Gastrocnemius medialis (tissue), 4 donors: ENCODE data around the gene PSD4. TPM values are rescaled to one million over a fixed set of nuclear protein-coding genes. Genes with fewer than 3 reads are reported as not detected.

Source experiments
- ATAC-seq, 2 donors: fragments of 150-250 bp; one replicate each; pipeline ENCODE4 v1.9.1; 2016
- DNase-seq, 2 donors: peaks; one replicate each; pipeline ENCODE4 v3.0.0-alpha.2; 2019
- H3K27ac ChIP-seq, 4 donors: fragments of 200-600 bp; sonication (generic); 1 replicate in 1 of 4; 2 replicates in 3 of 4; pipeline ENCODE4 v1.5.1; 2016 to 2018; ENCODE audit warnings: mild to moderate bottlenecking in 2 of 4, moderate library complexity in 1 of 4
- H3K27me3 ChIP-seq, 3 donors: fragments of 200-600 bp; sonication (generic) in 2 of 3; 1 replicate in 1 of 3; 2 replicates in 2 of 3; pipeline versions ENCODE4 v1.5.1 to v1.6.0; 2016 to 2019; ENCODE audit warnings: mild to moderate bottlenecking in 1 of 3, moderate library complexity in 1 of 3
- H3K36me3 ChIP-seq, 2 donors: fragments of 200-600 bp; sonication (generic) in 1 of 2; one replicate each; pipeline ENCODE4 v1.5.1; 2017 to 2018
- H3K4me1 ChIP-seq, 2 donors: fragments of 200-600 bp; sonication (generic) in 1 of 2; one replicate each; pipeline ENCODE4 v1.5.1; 2016 to 2017; ENCODE audit warnings: mild to moderate bottlenecking in 2 of 2
- H3K4me3 ChIP-seq, 4 donors: fragments of 200-600 bp; sonication (generic) in 3 of 4; 1 replicate in 1 of 4; 2 replicates in 3 of 4; pipeline ENCODE4 v1.5.1; 2016 to 2019; ENCODE audit warnings: mild to moderate bottlenecking in 2 of 4
- H3K9me3 ChIP-seq, 3 donors: fragments of 200-600 bp; sonication (generic) in 2 of 3; 1 replicate in 1 of 3; 2 replicates in 2 of 3; pipeline ENCODE4 v1.5.1; 2016 to 2019
- CTCF ChIP-seq, 5 experiments: fragments of 450-650 bp in 3 of 5; fragments of 200-600 bp in 2 of 5; sonication (generic) in 2 of 5; IDR thresholded peaks in 4 of 5; conservative IDR thresholded peaks in 1 of 5; 1 replicate in 4 of 5; 2 replicates in 1 of 5; pipeline ENCODE4 v1.5.1; 2016 to 2019; ENCODE audit warnings: antibody characterized with exemption in 5 of 5, mild to moderate bottlenecking in 3 of 5, moderate library complexity in 3 of 5
- POLR2A ChIP-seq, 2 donors: fragments of 450-650 bp; IDR thresholded peaks; one replicate each; pipeline ENCODE4 v1.6.1; 2017; ENCODE audit warnings: antibody characterized with exemption in 2 of 2, mild to moderate bottlenecking in 2 of 2, moderate library complexity in 2 of 2
- in situ Hi-C, 4 donors: fragments of 200-750 bp; cut with MboI; loops; one replicate each; pipeline versions ENCODE4 v1.15.0 to v1.8.0; 2017; ENCODE audit warnings: low sequenced_read_pairs in 4 of 4
- intact Hi-C: fragments of 100-400 bp; cut with DNase I; formaldehyde crosslinking; loops from one replicate; pipeline ENCODE4 v1.15.1; 2023; ENCODE audit warnings: low total_unique reads
- total RNA-seq, 4 donors: library from RNA; depleted of rRNA; stranded (reverse); fragments of >200 nt; gene quantifications; one replicate each; pipeline versions ENCODE4 v1.1.0 to v1.2.3, GENCODE V29; 2016

Gene PSD4
- total RNA-seq, 4 donors from 2014 or later = 0.32 to 1.3 (median 1.2) TPM

GRCh38 chr2:113167115-113167932 lies 6.4 kb upstream of the PSD4 start:
- ATAC-seq (no peak), DNase-seq (no peak)
- TF ChIP-seq POLR2A (IDR thresholded peaks at IDR 0.05) (no peak), CTCF (IDR thresholded peaks at IDR 0.05 in 4 of 5, conservative IDR thresholded peaks at IDR 0.05 in 1 of 5) (no peak)
- Histone ChIP-seq H3K36me3 (no peaks in the 10 kb centered on the region), H3K27me3 (no peaks in the 10 kb centered on the region), H3K4me3 (no peak overlapping the region), H3K27ac (no peak overlapping the region), H3K4me1 (no peaks in the 10 kb centered on the region), H3K9me3 (no peaks in the 10 kb centered on the region)
- in situ Hi-C loops = no loop called here
- intact Hi-C loops = no loop called here

DNA sequence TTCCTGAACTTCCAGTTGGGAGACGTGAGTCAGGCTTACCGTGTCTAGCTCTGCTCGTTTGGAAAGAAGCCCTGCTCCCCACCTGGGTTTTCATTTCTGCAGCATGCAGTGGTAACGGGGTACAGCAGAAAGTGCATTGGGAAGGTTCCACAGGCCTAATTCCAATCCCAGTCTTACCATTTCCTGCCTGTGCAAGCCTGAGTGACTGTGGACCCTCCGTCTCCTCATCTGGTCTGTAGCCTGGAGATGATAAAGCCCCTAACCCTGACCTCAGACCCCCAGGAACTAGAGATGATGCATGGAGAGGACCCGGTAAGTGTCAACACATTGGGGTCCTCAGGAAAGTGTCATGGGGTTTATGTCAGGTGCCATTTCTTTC lies 5.8 kb upstream of the PSD4 start:
- TF ChIP-seq POLR2A (IDR thresholded peaks at IDR 0.05) = no peak
- TF ChIP-seq CTCF (IDR thresholded peaks at IDR 0.05 in 4 of 5, conservative IDR thresholded peaks at IDR 0.05 in 1 of 5) = no peak
- Histone ChIP-seq H3K27ac (no peak overlapping the region), H3K4me3 (no peak overlapping the region), H3K4me1 (no peaks in the 10 kb centered on the region), H3K9me3 (no peaks in the 10 kb centered on the region), H3K27me3 (no peaks in the 10 kb centered on the region), H3K36me3 (no peaks in the 10 kb centered on the region)
- intact Hi-C loops (no loop called here), in situ Hi-C loops (no loop called here)
- ATAC-seq (no peak), DNase-seq (no peak)

DNA sequence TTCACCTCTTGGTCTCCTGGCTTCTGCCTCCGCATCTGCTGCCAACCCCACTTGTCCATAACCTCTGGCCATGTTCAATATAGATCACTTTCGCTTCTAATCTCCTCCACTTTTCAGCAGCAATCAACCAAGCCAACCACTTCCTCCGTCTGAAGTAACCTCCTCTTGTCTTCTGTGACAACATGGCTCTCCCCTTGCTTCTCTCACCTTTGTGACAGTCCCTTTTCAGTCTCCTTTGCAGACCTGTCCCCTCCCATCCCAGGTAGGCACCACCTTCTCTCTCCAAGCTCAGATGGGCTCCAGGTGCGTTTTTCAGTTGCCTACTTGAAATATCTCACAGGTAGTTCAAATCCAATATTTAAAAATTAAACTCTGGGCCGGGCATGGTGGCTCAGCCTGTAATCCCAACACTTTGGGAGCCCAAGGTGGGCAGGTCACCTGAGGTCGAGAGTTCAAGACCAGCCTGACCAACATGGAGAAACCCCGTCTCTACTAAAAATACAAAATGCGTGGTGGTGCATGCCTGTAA lies 4.7 kb upstream of the PSD4 start:
- ATAC-seq (no peak), DNase-seq (no peak)
- intact Hi-C loops (no loop called here), in situ Hi-C loops (no loop called here)
- no peak overlapping the region for H3K4me3 ChIP-seq
- TF ChIP-seq CTCF (IDR thresholded peaks at IDR 0.05 in 4 of 5, conservative IDR thresholded peaks at IDR 0.05 in 1 of 5) (no peak), POLR2A (IDR thresholded peaks at IDR 0.05) (no peak)
- H3K36me3 ChIP-seq = no peaks in the 10 kb centered on the region
- H3K9me3 ChIP-seq = no peaks in the 10 kb centered on the region
- no peaks in the 10 kb centered on the region for H3K27me3 ChIP-seq
- no peaks in the 10 kb centered on the region for H3K4me1 ChIP-seq
- no peak overlapping the region for H3K27ac ChIP-seq

DNA sequence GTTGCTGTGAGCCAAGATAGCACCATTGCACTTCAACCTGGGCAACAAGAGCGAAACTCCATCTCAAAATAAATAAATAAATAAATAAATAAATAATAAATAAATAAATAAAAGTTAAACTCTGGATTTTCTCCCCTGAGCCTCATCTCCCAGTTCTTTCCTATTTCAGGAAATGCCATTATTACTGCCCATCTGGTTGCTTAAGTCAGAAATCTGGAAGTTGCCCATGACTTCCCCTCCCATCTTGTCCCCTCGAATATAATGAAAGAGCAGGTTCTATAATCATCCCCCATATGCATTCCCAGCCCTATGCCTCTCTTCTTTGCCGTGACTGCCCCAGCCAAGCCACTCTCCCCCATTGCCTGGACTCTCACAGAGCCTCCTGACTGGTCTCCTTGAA lies 4.2 kb upstream of the PSD4 start:
- Histone ChIP-seq H3K27ac (no peak overlapping the region), H3K36me3 (no peaks in the 10 kb centered on the region), H3K4me1 (no peaks in the 10 kb centered on the region), H3K27me3 (no peaks in the 10 kb centered on the region), H3K4me3 (no peak overlapping the region), H3K9me3 (no peaks in the 10 kb centered on the region)
- in situ Hi-C loops (no loop called here), intact Hi-C loops (no loop called here)
- no peak for DNase-seq
- no peak for ATAC-seq
- TF ChIP-seq POLR2A (IDR thresholded peaks at IDR 0.05) (no peak), CTCF (IDR thresholded peaks at IDR 0.05 in 4 of 5, conservative IDR thresholded peaks at IDR 0.05 in 1 of 5) (no peak)
